DLD1 (cell line): ENCODE data around the gene ZNF76.
"Not testable (repeated sequence)": the region's sequence is repeated elsewhere in the genome, so short reads cannot be mapped to it uniquely, and the experiment has no call there.

Source experiments
- in situ Hi-C: cut with HindIII; loops from 2 replicates; pipeline ENCODE4 v1.10.0; 2017; ENCODE audit warnings: low sequenced_read_pairs

Gene ZNF76

DNA sequence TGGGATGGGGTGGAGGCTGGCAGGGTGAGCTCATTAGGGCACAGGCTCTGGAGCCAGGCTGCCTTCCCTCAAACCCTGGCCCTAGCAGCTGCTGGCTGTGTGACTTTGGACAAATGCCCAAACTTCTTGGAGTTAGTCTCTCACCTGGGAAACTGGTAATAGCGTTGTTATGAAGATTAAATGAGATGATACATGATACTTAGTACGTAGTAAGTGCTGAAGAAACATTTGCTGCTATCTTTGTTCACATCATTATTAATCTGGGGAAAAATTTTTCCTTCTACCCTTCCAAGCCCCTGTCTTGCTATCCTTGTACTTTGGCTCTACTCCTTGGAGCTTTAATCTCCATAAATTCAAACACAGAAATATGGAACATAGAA, 60.5 kb downstream of the ZNF76 start:
- in situ Hi-C loops = no loop called here

- in situ Hi-C loops = no loop called here
Measured at GRCh38 chr6:35321091-35321490, 61.6 kb downstream of the ZNF76 start.

- in situ Hi-C loops = no loop called here
Measured at GRCh38 chr6:35327349-35328027, 68.0 kb downstream of the ZNF76 start.

DNA sequence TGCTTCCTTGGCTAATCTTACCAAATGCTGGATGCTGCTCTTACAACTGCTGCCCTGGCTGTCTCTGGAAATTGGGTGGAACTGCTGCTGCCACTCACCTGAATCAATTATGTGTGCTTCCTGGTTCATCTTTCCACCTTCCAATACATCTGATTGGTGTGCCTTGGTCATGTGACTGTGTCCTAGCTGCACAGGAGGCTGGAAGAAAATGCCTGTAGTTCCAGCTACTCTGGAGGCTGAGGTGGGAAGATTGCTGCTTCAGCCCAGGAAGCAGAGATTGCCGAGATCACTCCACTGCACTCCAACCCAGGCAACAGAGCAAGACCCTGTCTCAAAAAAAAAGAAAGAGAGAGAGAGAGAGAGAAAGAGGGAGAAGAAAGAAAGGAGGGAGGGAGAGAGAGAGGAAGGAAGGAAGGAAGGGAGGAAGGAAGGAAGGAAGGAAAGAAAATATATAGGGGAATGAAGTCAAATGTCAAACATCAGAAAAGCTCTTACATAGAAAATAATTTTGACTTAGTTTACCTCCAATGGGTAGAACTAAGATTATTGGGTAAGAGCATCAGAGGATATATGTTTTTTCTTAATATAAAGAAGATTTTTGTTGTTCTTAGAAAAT, 68.7 kb downstream of the ZNF76 start:
- in situ Hi-C loops = no loop called here

DNA sequence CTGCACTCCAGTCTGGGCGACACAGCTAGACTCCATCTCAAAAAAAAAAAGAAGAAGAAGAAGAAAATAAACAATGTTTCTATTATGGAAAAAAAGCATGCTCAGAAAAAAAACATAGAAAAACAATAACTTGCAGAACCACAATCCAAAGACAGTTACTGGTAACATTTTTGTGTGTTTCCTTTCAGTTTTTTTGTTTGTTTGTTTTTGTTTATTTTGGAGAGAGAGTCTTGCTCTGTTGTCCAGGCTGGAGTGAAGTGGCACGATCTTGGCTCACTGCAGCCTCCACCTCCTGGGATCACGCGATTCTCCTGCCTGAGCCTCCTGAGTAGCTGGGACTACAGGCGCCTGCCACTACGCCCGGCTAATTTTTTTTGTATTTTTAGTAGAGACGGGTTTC, 69.4 kb downstream of the ZNF76 start:
- in situ Hi-C loops = not testable (repeated sequence)

- in situ Hi-C loops = no loop called here
Measured at GRCh38 chr6:35330541-35331119, 71.1 kb downstream of the ZNF76 start.

- in situ Hi-C loops = not testable (repeated sequence)
Measured at GRCh38 chr6:35332074-35332887, 72.7 kb downstream of the ZNF76 start.

GRCh38 chr6:35341557-35341956, 82.0 kb downstream of the ZNF76 start:
- in situ Hi-C loops = no loop called here

GRCh38 chr6:35342258-35343091, 82.9 kb downstream of the ZNF76 start, which contains the start of gene PPARD:
TSS of gene PPARD (plus strand) at chr6:35342558. CDS start at chr6:35411088, 68,530 bp downstream.
- in situ Hi-C loops = no loop called here

DNA sequence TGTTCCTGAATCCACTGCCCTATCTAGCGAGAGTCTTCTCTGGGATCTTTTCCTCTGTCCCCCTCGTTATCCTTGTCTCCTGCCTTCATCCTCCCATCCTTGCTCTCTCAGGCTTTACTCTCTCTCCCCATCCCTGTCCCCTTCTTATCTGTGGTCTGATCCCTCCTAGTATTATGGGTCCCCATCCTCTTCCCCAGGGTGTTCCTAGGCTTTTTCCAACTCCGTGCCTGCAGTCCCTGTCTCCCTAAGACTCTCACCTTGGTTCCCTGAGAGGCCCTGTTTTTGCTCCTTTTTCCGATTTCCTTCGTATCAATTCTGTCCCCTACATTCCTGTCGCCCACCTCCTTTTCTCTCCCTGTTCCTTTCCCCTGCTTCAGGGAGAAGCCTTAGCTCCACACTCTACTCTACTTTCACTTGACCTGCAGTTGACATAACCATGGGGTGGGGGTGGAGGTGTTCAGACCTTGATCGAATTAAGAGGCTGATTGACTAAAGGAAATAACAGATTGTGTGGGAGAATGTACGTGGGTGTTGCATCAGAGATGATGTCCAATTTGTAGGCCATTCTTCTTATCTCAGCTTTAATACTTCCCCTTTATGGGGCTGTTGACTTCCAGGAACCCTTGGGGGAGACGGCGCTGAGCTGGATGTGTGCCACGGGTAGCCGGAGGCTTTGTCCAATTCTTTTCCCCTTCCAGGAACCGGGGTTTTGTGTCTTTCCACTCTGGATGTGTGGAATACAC, 83.7 kb downstream of the ZNF76 start:
- in situ Hi-C loops = no loop called here

GRCh38 chr6:35343835-35344550, 84.5 kb downstream of the ZNF76 start:
- in situ Hi-C loops = no loop called here
